OCI-LY7 (cell line): Measurements from ENCODE around the gene SLC16A9.

Experiments
- CTCF ChIP-seq: fragments of 200-600 bp; sonication (generic); conservative IDR thresholded peaks from 2 replicates; pipeline ENCODE4 v1.5.1; 2014; ENCODE audit warnings: mild to moderate bottlenecking, antibody characterized with exemption, low read length, moderate library complexity, mixed read lengths
- EZH2phosphoT487 ChIP-seq: fragments of 200-600 bp; sonication (generic); IDR thresholded peaks from 2 replicates; pipeline ENCODE4 v1.6.1; 2018; ENCODE audit warnings: low read depth, borderline replicate concordance, mild to moderate bottlenecking, mixed run types, antibody characterized with exemption, low read length, moderate library complexity, mixed read lengths

- TF ChIP-seq CTCF (no peak), EZH2phosphoT487 (no peak)
Measured at GRCh38 chr10:59700709-59701108, 8.9 kb downstream of the SLC16A9 start.
